ENCODE data around the gene ORC4. TPM values are rescaled to one million over a fixed set of nuclear protein-coding genes. Genes with fewer than 3 reads are reported as not detected.

Gene ORC4
- total and polyA plus RNA-seq, 8 donors = 4.9 to 86.1 (median 9.6) TPM

DNA sequence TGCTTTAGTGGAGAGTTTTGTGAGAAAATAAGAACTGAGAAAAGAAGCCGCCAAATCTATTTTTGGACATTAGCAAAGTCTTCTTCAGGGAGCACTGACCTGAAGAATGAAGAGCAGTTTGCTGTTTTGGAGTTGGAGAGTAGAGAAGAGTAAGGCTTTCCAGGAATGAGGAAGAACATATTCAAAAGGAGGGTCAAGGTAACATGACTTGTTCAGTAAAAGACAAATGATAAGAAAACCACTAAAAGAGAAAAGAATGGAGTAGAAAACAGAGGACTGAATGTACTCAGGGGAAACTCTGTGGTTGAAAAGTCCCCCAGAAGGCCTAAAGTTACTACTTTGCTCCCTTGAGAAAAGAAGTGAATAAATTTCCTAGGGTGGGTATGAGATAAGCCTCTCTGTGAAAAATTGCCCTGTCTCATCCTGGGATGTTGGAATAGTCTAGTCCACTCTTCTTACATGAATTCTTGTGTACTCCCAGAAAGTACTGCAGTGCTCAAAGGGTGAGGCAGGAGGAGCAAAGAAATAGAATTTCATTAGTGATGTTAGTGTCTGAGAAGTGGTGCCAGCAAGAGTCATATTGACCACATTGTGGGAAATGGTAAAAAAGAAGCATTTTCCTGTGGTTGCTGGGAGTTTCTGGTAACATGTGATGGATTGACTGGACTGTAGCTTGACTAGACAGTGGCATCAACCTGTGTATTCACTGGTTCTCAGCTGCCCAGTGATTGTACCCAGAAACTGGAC is 28.1 kb upstream of the ORC4 start:
- Histone ChIP-seq H3K27ac (no peak overlapping the region), H3K4me1 (peaks cover 0 to 8% (median 0%) of the 10 kb centered on the region in 4 donors), H3K36me3 (peaks cover 0 to under 1% (median 0%) of the 10 kb centered on the region in 4 donors), H3K9me3 (no peaks in the 10 kb centered on the region), H3K4me3 (no peak overlapping the region), H3K27me3 (no peaks in the 10 kb centered on the region)
- intact Hi-C loops (cut with DNase I; ENCODE audit: low total_unique reads) = no loop called here
- TF ChIP-seq POLR2A (IDR thresholded peaks at IDR 0.05) (no peak), EP300 (IDR thresholded peaks at IDR 0.05) (no peak), POLR2AphosphoS5 (IDR thresholded peaks at IDR 0.05) (no peak)
- TF ChIP-seq, protein P1, sequence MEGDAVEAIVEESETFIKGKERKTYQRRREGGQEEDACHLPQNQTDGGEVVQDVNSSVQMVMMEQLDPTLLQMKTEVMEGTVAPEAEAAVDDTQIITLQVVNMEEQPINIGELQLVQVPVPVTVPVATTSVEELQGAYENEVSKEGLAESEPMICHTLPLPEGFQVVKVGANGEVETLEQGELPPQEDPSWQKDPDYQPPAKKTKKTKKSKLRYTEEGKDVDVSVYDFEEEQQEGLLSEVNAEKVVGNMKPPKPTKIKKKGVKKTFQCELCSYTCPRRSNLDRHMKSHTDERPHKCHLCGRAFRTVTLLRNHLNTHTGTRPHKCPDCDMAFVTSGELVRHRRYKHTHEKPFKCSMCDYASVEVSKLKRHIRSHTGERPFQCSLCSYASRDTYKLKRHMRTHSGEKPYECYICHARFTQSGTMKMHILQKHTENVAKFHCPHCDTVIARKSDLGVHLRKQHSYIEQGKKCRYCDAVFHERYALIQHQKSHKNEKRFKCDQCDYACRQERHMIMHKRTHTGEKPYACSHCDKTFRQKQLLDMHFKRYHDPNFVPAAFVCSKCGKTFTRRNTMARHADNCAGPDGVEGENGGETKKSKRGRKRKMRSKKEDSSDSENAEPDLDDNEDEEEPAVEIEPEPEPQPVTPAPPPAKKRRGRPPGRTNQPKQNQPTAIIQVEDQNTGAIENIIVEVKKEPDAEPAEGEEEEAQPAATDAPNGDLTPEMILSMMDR (IDR thresholded peaks at IDR 0.05) = no peak
- WGBS, 5 donors = 95 to 97% (median 97%) methylated on average over 1 of the region's 1 CpG
- no peak for DNase-seq

DNA sequence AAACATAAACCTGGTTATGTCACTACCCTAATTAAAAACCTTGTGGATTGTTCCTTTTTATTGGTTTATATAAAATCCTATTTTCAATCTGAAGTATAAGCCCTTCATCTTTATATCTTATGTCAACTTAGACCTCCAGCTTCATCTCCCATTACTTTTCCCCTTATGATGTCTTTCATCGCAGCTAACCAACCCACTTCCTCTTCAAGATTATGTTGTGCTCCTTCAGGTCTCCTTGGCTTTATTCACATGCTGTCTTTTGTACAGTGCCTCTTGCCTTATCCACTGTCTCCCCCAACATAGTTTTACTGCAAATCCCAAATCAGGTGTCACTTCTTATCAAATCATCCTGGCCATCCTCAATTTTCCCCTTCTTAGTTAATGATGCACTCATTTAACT is 26.3 kb upstream of the ORC4 start:
- intact Hi-C loops (cut with DNase I; ENCODE audit: low total_unique reads) = no loop called here
- TF ChIP-seq EP300 (IDR thresholded peaks at IDR 0.05) (no peak), POLR2AphosphoS5 (IDR thresholded peaks at IDR 0.05) (no peak), POLR2A (IDR thresholded peaks at IDR 0.05) (no peak)
- TF ChIP-seq, protein P1 (IDR thresholded peaks at IDR 0.05) = no peak
- no peaks in the 10 kb centered on the region for H3K36me3 ChIP-seq
- no peak overlapping the region for H3K4me3 ChIP-seq
- no peak overlapping the region for H3K27ac ChIP-seq
- H3K9me3 ChIP-seq = no peaks in the 10 kb centered on the region
- 77 to 87% (median 84%) methylated on average over 1 of the region's 1 CpG for WGBS, 5 donors
- H3K27me3 ChIP-seq = no peaks in the 10 kb centered on the region
- no peak for DNase-seq
- H3K4me1 ChIP-seq = peaks cover 0 to 8% (median 0%) of the 10 kb centered on the region in 4 donors

DNA sequence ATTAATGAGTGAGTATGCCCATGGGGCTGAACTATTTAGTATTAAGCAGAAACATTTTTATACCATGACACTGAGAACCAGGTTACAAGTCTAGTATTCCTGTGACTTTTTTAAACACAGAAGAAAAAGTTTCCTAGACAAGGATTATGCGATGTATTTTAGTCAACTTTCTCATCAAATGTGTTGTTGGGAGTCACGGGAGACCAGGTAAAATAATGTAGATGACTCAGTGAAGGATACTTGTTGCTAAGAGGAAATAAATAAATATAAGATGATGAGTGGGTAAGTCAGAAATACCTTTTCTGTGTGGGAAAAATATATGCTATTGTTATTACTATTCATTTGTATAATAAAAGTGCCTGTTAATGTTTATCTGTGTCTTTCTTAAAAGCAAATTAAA is 23.8 kb upstream of the ORC4 start:
- Histone ChIP-seq H3K4me1 (peaks cover 0 to 8% (median 0%) of the 10 kb centered on the region in 4 donors), H3K9me3 (no peaks in the 10 kb centered on the region), H3K27me3 (no peaks in the 10 kb centered on the region), H3K36me3 (peaks cover 0 to 6% (median 3%) of the 10 kb centered on the region in 4 donors), H3K4me3 (no peak overlapping the region), H3K27ac (no peak overlapping the region)
- TF ChIP-seq POLR2AphosphoS5 (IDR thresholded peaks at IDR 0.05) (no peak), POLR2A (IDR thresholded peaks at IDR 0.05) (no peak)
- TF ChIP-seq, protein P1 (IDR thresholded peaks at IDR 0.05) = no peak
- WGBS, 5 donors = 91 to 98% (median 94%) methylated on average over 2 of the region's 2 CpGs
- no peak for DNase-seq
- intact Hi-C loops (cut with DNase I; ENCODE audit: low total_unique reads) = no loop called here

DNA sequence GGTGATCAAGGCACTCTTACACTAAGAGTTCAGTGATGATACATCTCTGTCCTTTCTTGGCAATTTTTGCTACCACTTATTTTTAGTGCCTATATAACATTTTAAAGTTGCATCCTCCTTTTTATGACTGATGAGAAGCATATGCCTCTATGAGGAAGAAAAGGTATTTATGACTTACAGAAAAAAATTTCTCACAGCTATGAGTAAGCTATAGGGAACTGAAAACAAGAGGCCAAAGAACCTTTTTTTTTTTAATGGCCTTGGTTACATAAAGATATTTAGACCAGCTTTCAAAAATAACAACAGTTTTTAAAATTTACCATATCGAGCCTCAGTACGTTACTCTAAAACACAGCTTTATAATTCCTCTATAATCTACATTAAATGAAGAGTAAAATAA is 21.7 kb upstream of the ORC4 start:
- Histone ChIP-seq H3K27me3 (no peaks in the 10 kb centered on the region), H3K4me1 (peaks cover 0 to 6% (median 0%) of the 10 kb centered on the region in 4 donors), H3K4me3 (no peak overlapping the region), H3K36me3 (peaks cover 0 to 6% (median 3%) of the 10 kb centered on the region in 4 donors), H3K9me3 (no peaks in the 10 kb centered on the region), H3K27ac (no peak overlapping the region)
- WGBS, 5 donors = 93 to 98% (median 97%) methylated on average over 2 of the region's 2 CpGs
- no peak for DNase-seq
- TF ChIP-seq EP300 (IDR thresholded peaks at IDR 0.05) (no peak), POLR2AphosphoS5 (IDR thresholded peaks at IDR 0.05) (no peak), POLR2A (IDR thresholded peaks at IDR 0.05) (no peak)
- TF ChIP-seq, protein P1 (IDR thresholded peaks at IDR 0.05) = no peak
- intact Hi-C loops (cut with DNase I; ENCODE audit: low total_unique reads) = no loop called here

Measured in stomach (tissue), 9 donors.